Osteoblast (primary cell): Measurements from ENCODE around the gene AHSG. TPM values are rescaled to one million over a fixed set of nuclear protein-coding genes. Genes with fewer than 3 reads are reported as not detected.

Experiments
- DNase-seq: peaks from one replicate; pipeline ENCODE4 v3.0.0; 2011; ENCODE audit warnings: low spot score, mixed read lengths; ENCODE audit not compliant: insufficient read length; ENCODE audit errors: missing footprints
- H2AFZ ChIP-seq: 2 replicates; pipeline ENCODE4 v1.6.0; 2011; ENCODE audit warnings: mild to moderate bottlenecking, low read length
- H3K27ac ChIP-seq: 2 replicates; pipeline ENCODE4 v1.5.1; 2011; ENCODE audit warnings: mild to moderate bottlenecking, low read depth, low read length, moderate library complexity
- H3K27me3 ChIP-seq: 2 replicates; pipeline ENCODE4 v1.6.0; 2012; ENCODE audit warnings: mild to moderate bottlenecking, control low read depth, inconsistent platforms, low read length, moderate library complexity; ENCODE audit not compliant: insufficient read depth
- H3K36me3 ChIP-seq: 2 replicates; pipeline ENCODE4 v1.5.1; 2011; ENCODE audit warnings: mild to moderate bottlenecking, low read length, control low read depth, moderate library complexity; ENCODE audit not compliant: insufficient read depth
- H3K4me1 ChIP-seq: 2 replicates; pipeline ENCODE4 v1.5.1; 2011; ENCODE audit warnings: mild to moderate bottlenecking, low read length, control low read depth, moderate library complexity; ENCODE audit not compliant: insufficient read depth
- H3K4me2 ChIP-seq: 2 replicates; pipeline ENCODE4 v1.6.0; 2011; ENCODE audit warnings: mild to moderate bottlenecking, low read length; ENCODE audit not compliant: insufficient read depth
- H3K4me3 ChIP-seq: fragments of 200-600 bp; sonication (generic); 3 replicates; pipeline ENCODE4 v1.5.1; 2012; ENCODE audit warnings: mild to moderate bottlenecking, low read length, inconsistent platforms; ENCODE audit not compliant: insufficient read depth
- H3K79me2 ChIP-seq: 2 replicates; pipeline ENCODE4 v1.6.0; 2012; ENCODE audit warnings: mild to moderate bottlenecking, low read length, control low read depth, inconsistent platforms; ENCODE audit not compliant: insufficient read depth
- H3K9me3 ChIP-seq: 2 replicates; pipeline ENCODE4 v1.5.1; 2011; ENCODE audit warnings: low read depth, low read length, control low read depth
- H4K20me1 ChIP-seq: 2 replicates; pipeline ENCODE4 v1.6.0; 2012; ENCODE audit warnings: mild to moderate bottlenecking, low read length, control low read depth; ENCODE audit not compliant: insufficient read depth
- total RNA-seq: library from RNA; depleted of rRNA; stranded (reverse); fragments of >200 nt; gene quantifications from 2 replicates; pipeline ENCODE4 v1.2.3, GENCODE V29; 2012
- TF ChIP-seq, protein P1 (sequence below): IDR thresholded peaks from 2 replicates; pipeline ENCODE4 v1.5.1; 2011; ENCODE audit warnings: mild to moderate bottlenecking, low read depth, low read length, moderate library complexity; ENCODE audit errors: extremely low read depth

AHSG gene
- total RNA-seq, 1 donor: not detected

DNA sequence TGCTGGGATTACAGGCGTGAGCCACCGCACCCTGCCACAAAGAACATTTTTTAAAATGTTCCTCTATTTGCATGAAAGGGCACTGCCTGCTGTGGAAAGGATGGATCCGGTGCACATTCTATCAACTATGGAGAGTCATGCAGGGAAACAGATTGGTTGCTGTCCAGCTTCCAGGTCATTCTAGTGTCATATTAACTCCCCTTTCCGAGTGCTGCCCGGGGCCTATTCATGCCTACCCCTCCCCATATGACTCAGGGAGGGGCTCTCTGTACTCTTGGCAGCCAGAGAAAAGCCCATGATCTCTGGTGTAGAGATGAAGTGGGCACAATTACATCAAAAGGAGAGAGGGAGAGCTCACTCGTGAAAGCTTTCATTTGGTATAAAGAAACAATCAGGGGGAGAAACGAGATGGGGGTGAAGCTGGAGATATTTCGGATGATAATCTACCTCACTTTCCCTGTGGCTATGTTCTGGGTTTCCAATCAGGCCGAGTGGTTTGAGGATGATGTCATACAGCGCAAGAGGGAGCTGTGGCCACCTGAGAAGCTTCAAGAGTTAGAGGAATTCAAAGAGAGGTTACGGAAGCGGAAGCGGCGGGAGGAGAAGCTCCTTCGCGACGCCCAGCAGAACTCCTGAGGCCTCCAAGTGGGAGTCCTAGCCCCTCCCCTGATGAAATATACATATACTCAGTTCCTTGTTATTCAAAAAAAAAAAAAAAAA is 16.1 kb upstream of the AHSG start:
- Histone ChIP-seq H3K4me1 (peaks cover 3% of the 10 kb centered on the region), H3K4me3 (no peak overlapping the region), H2AFZ (no peak overlapping the region), H4K20me1 (no peaks in the 10 kb centered on the region), H3K9me3 (no peaks in the 10 kb centered on the region), H3K36me3 (no peaks in the 10 kb centered on the region), H3K4me2 (no peak overlapping the region), H3K79me2 (no peaks in the 10 kb centered on the region), H3K27me3 (no peaks in the 10 kb centered on the region), H3K27ac (no peak overlapping the region)
- TF ChIP-seq, protein P1, sequence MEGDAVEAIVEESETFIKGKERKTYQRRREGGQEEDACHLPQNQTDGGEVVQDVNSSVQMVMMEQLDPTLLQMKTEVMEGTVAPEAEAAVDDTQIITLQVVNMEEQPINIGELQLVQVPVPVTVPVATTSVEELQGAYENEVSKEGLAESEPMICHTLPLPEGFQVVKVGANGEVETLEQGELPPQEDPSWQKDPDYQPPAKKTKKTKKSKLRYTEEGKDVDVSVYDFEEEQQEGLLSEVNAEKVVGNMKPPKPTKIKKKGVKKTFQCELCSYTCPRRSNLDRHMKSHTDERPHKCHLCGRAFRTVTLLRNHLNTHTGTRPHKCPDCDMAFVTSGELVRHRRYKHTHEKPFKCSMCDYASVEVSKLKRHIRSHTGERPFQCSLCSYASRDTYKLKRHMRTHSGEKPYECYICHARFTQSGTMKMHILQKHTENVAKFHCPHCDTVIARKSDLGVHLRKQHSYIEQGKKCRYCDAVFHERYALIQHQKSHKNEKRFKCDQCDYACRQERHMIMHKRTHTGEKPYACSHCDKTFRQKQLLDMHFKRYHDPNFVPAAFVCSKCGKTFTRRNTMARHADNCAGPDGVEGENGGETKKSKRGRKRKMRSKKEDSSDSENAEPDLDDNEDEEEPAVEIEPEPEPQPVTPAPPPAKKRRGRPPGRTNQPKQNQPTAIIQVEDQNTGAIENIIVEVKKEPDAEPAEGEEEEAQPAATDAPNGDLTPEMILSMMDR: no peak
- peak; percentile 78 for DNase-seq

DNA sequence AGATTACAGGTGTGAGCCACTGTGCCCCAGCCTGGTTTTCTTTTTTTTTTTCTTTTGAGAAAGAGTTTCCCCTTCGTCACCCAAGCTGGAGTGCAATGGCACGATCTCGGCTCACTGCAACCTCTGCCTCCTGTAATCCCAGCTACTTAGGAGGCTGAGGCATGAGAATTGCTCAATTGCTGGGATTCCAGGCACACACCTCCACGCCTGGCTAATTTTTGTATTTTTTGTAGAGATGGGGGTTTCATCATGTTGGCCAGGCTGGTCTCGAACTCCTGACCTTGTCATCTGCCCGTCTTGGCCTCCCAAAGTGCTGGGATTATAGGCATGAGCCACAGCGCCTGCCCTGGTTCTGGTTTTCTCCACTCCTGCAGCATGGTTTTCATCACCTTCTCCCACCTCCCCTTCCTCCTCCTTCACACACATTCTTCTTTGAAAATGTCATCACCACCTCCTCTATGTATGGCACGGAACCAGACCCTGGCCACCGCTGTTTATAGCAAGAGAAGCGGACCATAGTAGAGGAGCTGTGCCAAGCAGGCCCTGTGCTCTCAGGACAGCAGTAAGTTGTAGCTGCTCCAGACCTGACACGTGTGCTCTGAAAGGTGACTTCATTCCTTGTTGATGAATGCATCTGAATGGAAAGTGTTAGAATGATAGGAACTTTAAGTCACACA is 14.6 kb upstream of the AHSG start:
- DNase-seq: no peak
- H3K4me2 ChIP-seq: no peak overlapping the region
- TF ChIP-seq, protein P1: no peak

DNA sequence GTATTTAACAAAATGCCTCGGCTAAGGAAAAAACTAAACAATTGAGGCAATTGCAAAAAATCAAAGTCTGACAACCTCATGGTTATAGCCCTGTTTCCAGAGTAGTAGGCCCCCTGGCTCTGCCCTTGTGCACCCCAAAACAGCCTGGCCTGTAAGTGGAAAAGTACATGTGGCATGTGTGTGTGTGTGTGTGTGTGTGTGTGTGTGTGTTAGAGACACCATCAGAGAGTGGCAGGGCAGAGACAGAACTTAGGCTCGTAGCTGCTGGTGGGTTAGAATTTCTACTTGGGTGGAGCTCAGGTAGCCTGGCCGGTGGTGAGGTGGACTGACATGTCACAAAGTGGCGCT is 14.1 kb upstream of the AHSG start:
- peaks cover 3% of the 10 kb centered on the region for H3K4me1 ChIP-seq
- H3K36me3 ChIP-seq: no peaks in the 10 kb centered on the region
- H3K27ac ChIP-seq: no peak overlapping the region
- H3K9me3 ChIP-seq: no peaks in the 10 kb centered on the region
- no peaks in the 10 kb centered on the region for H3K79me2 ChIP-seq
- no peaks in the 10 kb centered on the region for H4K20me1 ChIP-seq
- no peak overlapping the region for H3K4me2 ChIP-seq
- no peaks in the 10 kb centered on the region for H3K27me3 ChIP-seq
- no peak for DNase-seq
- TF ChIP-seq, protein P1: no peak
- no peak overlapping the region for H2AFZ ChIP-seq
- H3K4me3 ChIP-seq: no peak overlapping the region

More for the DNA sequence above, 14.6 kb upstream of the AHSG start:
- Histone ChIP-seq H3K79me2 (no peaks in the 10 kb centered on the region), H3K27me3 (no peaks in the 10 kb centered on the region), H3K4me1 (peaks cover 3% of the 10 kb centered on the region), H3K9me3 (no peaks in the 10 kb centered on the region), H3K4me3 (no peak overlapping the region), H3K27ac (no peak overlapping the region), H3K36me3 (no peaks in the 10 kb centered on the region), H2AFZ (no peak overlapping the region), H4K20me1 (no peaks in the 10 kb centered on the region)

DNA sequence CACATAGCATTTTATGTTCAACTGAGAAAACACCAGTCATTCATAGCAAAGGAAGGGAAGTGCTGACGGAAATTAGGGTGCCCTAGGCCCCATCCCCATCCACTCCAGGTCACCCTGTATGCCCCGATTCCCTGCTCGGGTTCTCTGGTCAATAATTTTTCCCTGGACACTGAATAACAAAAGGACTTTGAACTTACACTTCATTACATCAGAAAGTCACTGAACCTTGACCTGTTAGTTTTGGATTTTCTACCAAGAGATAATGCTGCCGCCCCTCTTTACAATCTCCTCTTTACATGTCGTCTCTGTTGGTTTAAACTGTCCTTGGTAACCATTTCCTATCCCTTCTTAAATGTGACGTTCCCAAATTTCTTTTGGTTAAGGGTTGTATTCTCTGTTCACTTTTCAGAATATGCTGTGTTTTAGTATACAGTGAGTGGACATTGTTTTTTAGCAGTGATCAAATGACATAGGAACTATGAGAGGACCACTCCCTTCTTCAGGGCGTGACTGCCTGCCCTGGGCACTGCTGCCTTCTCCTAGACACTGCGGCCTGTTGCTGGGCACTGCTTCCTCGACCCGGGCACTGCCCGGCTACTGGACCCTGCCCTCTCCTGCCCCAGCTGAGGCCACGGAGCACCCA is 13.6 kb upstream of the AHSG start:
- no peak overlapping the region for H3K4me2 ChIP-seq
- no peaks in the 10 kb centered on the region for H3K27me3 ChIP-seq
- no peak overlapping the region for H2AFZ ChIP-seq
- no peak overlapping the region for H3K27ac ChIP-seq
- H3K4me1 ChIP-seq: peaks cover 3% of the 10 kb centered on the region
- DNase-seq: no peak
- H3K9me3 ChIP-seq: no peaks in the 10 kb centered on the region
- TF ChIP-seq, protein P1: no peak
- no peak overlapping the region for H3K4me3 ChIP-seq
- no peaks in the 10 kb centered on the region for H4K20me1 ChIP-seq
- H3K79me2 ChIP-seq: no peaks in the 10 kb centered on the region
- H3K36me3 ChIP-seq: no peaks in the 10 kb centered on the region
